ENCODE measurements around the gene DMAC2L. TPM values are rescaled to one million over a fixed set of nuclear protein-coding genes. Genes with fewer than 3 reads are reported as not detected.
A peak's percentile ranks its signal among the peaks of the same experiment; 100 is the strongest.

The DMAC2L gene
- total and polyA plus RNA-seq, 10 of the 15 experiments (the other 5 are each of a cell fraction or from before 2014, with no cell fraction given), result 9.5 to 76.3 (median 28.2) TPM

- no peak for TF ChIP-seq YY1 (IDR thresholded peaks at IDR 0.05; ENCODE audit: low read depth, low read length)
- no peak for TF ChIP-seq CBX3 (IDR thresholded peaks at IDR 0.05; ENCODE audit: borderline replicate concordance, low read depth)
- TF ChIP-seq, protein P1, sequence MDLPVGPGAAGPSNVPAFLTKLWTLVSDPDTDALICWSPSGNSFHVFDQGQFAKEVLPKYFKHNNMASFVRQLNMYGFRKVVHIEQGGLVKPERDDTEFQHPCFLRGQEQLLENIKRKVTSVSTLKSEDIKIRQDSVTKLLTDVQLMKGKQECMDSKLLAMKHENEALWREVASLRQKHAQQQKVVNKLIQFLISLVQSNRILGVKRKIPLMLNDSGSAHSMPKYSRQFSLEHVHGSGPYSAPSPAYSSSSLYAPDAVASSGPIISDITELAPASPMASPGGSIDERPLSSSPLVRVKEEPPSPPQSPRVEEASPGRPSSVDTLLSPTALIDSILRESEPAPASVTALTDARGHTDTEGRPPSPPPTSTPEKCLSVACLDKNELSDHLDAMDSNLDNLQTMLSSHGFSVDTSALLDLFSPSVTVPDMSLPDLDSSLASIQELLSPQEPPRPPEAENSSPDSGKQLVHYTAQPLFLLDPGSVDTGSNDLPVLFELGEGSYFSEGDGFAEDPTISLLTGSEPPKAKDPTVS (IDR thresholded peaks at IDR 0.05; ENCODE audit: low read depth, low read length), result no peak
- no peak for TF ChIP-seq HCFC1 (IDR thresholded peaks at IDR 0.05; ENCODE audit: low read length)
- TF ChIP-seq PAX8 (IDR thresholded peaks at IDR 0.05), result no peak
- peak; percentile 43; the same call in 1 of the 2 replicates for TF ChIP-seq BACH1 (IDR thresholded peaks at IDR 0.05; ENCODE audit: borderline replicate concordance)
- TF ChIP-seq NRF1 (conservative IDR thresholded peaks at IDR 0.05; ENCODE audit: low read depth, low read length), result no peak
- no peak for TF ChIP-seq USF2 (IDR thresholded peaks at IDR 0.05; ENCODE audit: borderline replicate concordance, low read depth, low read length)
- no peak for TF ChIP-seq PBX3 (IDR thresholded peaks at IDR 0.05; ENCODE audit: insufficient replicate concordance, low read depth, low read length)
- TF ChIP-seq, protein P2, sequence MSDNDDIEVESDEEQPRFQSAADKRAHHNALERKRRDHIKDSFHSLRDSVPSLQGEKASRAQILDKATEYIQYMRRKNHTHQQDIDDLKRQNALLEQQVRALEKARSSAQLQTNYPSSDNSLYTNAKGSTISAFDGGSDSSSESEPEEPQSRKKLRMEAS (IDR thresholded peaks at IDR 0.05; ENCODE audit: low read depth, low read length), result no peak
- TF ChIP-seq POU2F2 (IDR thresholded peaks at IDR 0.05; ENCODE audit: borderline replicate concordance, low read depth, low read length), result peak; percentile 46; the same call in 1 of the 3 replicates
- TF ChIP-seq IKZF2 (IDR thresholded peaks at IDR 0.05), result peak in 1 of 2 experiments; percentile 12; a peak in 3 of 4 replicates
- TF ChIP-seq ZNF274 (IDR thresholded peaks at IDR 0.05; ENCODE audit: insufficient read depth, insufficient read length), result no peak
- TF ChIP-seq NBN (IDR thresholded peaks at IDR 0.05), result peak; percentile 29; the same call in 1 of the 2 replicates
- TF ChIP-seq SMC3 (IDR thresholded peaks at IDR 0.05; ENCODE audit: borderline replicate concordance, low read length), result no peak
- no peak for TF ChIP-seq ZSCAN29 (IDR thresholded peaks at IDR 0.05)
- TF ChIP-seq POLR2A (IDR thresholded peaks at IDR 0.05; ENCODE audit: low read depth, low read length), result no peak
- no peak for TF ChIP-seq ESRRA (IDR thresholded peaks at IDR 0.05; ENCODE audit: low read length)
- TF ChIP-seq EZH2 (IDR thresholded peaks at IDR 0.05; ENCODE audit: borderline replicate concordance, control insufficient read depth, low read depth, low read length), result no peak
- no peak for TF ChIP-seq SUZ12 (IDR thresholded peaks at IDR 0.05; ENCODE audit: unreplicated experiment)
- TF ChIP-seq, protein P3, sequence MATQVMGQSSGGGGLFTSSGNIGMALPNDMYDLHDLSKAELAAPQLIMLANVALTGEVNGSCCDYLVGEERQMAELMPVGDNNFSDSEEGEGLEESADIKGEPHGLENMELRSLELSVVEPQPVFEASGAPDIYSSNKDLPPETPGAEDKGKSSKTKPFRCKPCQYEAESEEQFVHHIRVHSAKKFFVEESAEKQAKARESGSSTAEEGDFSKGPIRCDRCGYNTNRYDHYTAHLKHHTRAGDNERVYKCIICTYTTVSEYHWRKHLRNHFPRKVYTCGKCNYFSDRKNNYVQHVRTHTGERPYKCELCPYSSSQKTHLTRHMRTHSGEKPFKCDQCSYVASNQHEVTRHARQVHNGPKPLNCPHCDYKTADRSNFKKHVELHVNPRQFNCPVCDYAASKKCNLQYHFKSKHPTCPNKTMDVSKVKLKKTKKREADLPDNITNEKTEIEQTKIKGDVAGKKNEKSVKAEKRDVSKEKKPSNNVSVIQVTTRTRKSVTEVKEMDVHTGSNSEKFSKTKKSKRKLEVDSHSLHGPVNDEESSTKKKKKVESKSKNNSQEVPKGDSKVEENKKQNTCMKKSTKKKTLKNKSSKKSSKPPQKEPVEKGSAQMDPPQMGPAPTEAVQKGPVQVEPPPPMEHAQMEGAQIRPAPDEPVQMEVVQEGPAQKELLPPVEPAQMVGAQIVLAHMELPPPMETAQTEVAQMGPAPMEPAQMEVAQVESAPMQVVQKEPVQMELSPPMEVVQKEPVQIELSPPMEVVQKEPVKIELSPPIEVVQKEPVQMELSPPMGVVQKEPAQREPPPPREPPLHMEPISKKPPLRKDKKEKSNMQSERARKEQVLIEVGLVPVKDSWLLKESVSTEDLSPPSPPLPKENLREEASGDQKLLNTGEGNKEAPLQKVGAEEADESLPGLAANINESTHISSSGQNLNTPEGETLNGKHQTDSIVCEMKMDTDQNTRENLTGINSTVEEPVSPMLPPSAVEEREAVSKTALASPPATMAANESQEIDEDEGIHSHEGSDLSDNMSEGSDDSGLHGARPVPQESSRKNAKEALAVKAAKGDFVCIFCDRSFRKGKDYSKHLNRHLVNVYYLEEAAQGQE (IDR thresholded peaks at IDR 0.05; ENCODE audit: low read depth, low read length), result no peak
- TF ChIP-seq RFX5 (IDR thresholded peaks at IDR 0.05; ENCODE audit: low read depth, low read length), result no peak
- no peak for TF ChIP-seq IKZF1 (conservative IDR thresholded peaks at IDR 0.05)
Observed at GRCh38 chr14:50320283-50320682, 8.2 kb downstream of the DMAC2L start (continued).
